MCF 10A (cell line): ENCODE data around the gene HBZ. TPM values are rescaled to one million over a fixed set of nuclear protein-coding genes. Genes with fewer than 3 reads are reported as not detected.
"Not testable (repeated sequence)": the region's sequence is repeated elsewhere in the genome, so short reads cannot be mapped to it uniquely, and the experiment has no call there.

Experiments used
- BruUV-seq: library from RNA; stranded (reverse); fragments of 400-500 nt; replicated peaks from 2 replicates; lab custom pipeline; 2021; lab: Mats Ljungman, UMichigan
- CTCF ChIA-PET: fragments of 300-600 bp; sonication (Branson Sonifier 250); formaldehyde crosslinking; extraction: SDS; loops from one replicate; lab custom pipeline; 2021; ENCODE audit warnings: antibody characterized with exemption, inconsistent platforms; lab: Yijun Ruan, JAX
- POLR2A ChIA-PET: fragments of 300-600, 350-650 bp; sonication (Branson Sonifier 250); formaldehyde crosslinking; extraction: SDS; loops from one replicate; lab custom pipeline; 2020; ENCODE audit warnings: antibody characterized with exemption, inconsistent platforms; lab: Yijun Ruan, JAX
- DNase-seq: peaks from one replicate; pipeline ENCODE4 v3.0.0-alpha.2; 2018; ENCODE audit not compliant: unreplicated experiment
- H3K27ac Mint-ChIP-seq: one replicate; pipeline ENCODE4 v1.8.0; 2022; ENCODE audit warnings: mild to moderate bottlenecking, low read depth, mixed read lengths; ENCODE audit not compliant: unreplicated experiment
- H3K27me3 Mint-ChIP-seq: one replicate; pipeline ENCODE4 v1.8.0; 2022; ENCODE audit warnings: mixed read lengths; ENCODE audit not compliant: insufficient read depth, unreplicated experiment
- H3K36me3 Mint-ChIP-seq: one replicate; pipeline ENCODE4 v1.8.0; 2022; ENCODE audit warnings: mild to moderate bottlenecking, moderate library complexity, mixed read lengths; ENCODE audit not compliant: insufficient read depth, unreplicated experiment
- H3K4me1 Mint-ChIP-seq: one replicate; pipeline ENCODE4 v1.8.0; 2022; ENCODE audit warnings: mixed read lengths; ENCODE audit not compliant: insufficient read depth, unreplicated experiment
- H3K4me3 Mint-ChIP-seq: one replicate; pipeline ENCODE4 v1.8.0; 2022; ENCODE audit warnings: mild to moderate bottlenecking, moderate library complexity, mixed read lengths; ENCODE audit not compliant: unreplicated experiment
- H3K9me3 Mint-ChIP-seq: one replicate; pipeline ENCODE4 v1.8.0; 2022; ENCODE audit warnings: mixed read lengths; ENCODE audit not compliant: unreplicated experiment
- CTCF ChIP-seq: fragments of 200-600 bp; IDR thresholded peaks from one replicate; pipeline ENCODE4 v1.8.0; 2022; ENCODE audit warnings: antibody characterized with exemption, mild to moderate bottlenecking; ENCODE audit not compliant: unreplicated experiment
- intact Hi-C: fragments of 100-400 bp; cut with micrococcal nuclease; formaldehyde crosslinking; loops from 2 replicates; pipeline ENCODE4 v1.14.1; 2022
- total RNA-seq: library from RNA; stranded (reverse); gene quantifications from 2 replicates; pipeline ENCODE4 v1.2.3, GENCODE V29; 2022

The HBZ gene
- total RNA-seq, 1 experiment from 2014 or later: not detected

GRCh38 chr16:169014-169413, 16.6 kb downstream of the HBZ start:
- no peak for TF ChIP-seq CTCF
- intact Hi-C loops: no loop called here
- no peaks in the 10 kb centered on the region for H3K36me3 Mint-ChIP-seq
- DNase-seq: no peak
- CTCF ChIA-PET: no interaction called here
- no TSS peak for BruUV-seq
- H3K9me3 Mint-ChIP-seq: no peaks in the 10 kb centered on the region
- H3K27ac Mint-ChIP-seq: no peak overlapping the region
- no peaks in the 10 kb centered on the region for H3K4me1 Mint-ChIP-seq
- H3K27me3 Mint-ChIP-seq: peaks cover 29% of the 10 kb centered on the region
- H3K4me3 Mint-ChIP-seq: no peak overlapping the region
- POLR2A ChIA-PET: interaction anchor here (0.6 kb wide), 1 partner anchor 198 kb away, joined by 3 read pairs; no protein-coding TSS in a partner anchor

GRCh38 chr16:170088-170507, 17.7 kb downstream of the HBZ start:
- POLR2A ChIA-PET, H3K36me3 Mint-ChIP-seq, H3K9me3 Mint-ChIP-seq, H3K4me3 Mint-ChIP-seq, intact Hi-C loops, H3K27ac Mint-ChIP-seq, H3K4me1 Mint-ChIP-seq, BruUV-seq: not testable (repeated sequence)
- DNase-seq: peak; percentile 53
- CTCF ChIA-PET: interaction anchor here (0.6 to 0.8 kb wide), 2 partner anchors 11 to 12 kb away, joined by 3 to 5 read pairs; no protein-coding TSS in a partner anchor
- H3K27me3 Mint-ChIP-seq: peaks cover 39% of the 10 kb centered on the region

GRCh38 chr16:170788-171187, 18.3 kb downstream of the HBZ start:
- Mint-ChIP-seq H3K4me3 (no peak overlapping the region), H3K4me1 (no peaks in the 10 kb centered on the region), H3K9me3 (no peaks in the 10 kb centered on the region), H3K27ac (no peak overlapping the region), H3K27me3 (peaks cover 46% of the 10 kb centered on the region), H3K36me3 (no peaks in the 10 kb centered on the region)
- no peak for DNase-seq
- intact Hi-C loops: no loop called here
- no TSS peak for BruUV-seq
- ChIA-PET CTCF (interaction anchor here (0.6 to 0.8 kb wide), 3 partner anchors 11 to 64 kb away, joined by 3 to 5 read pairs (median 3); no protein-coding TSS in a partner anchor), POLR2A (no interaction called here)
- TF ChIP-seq CTCF: no peak

GRCh38 chr16:172374-172941, 20.0 kb downstream of the HBZ start, which contains the start of gene HBA2:
HBA2 (plus strand) TSS chr16:172876; CDS start chr16:172913, 37 bp downstream.
- H3K4me1 Mint-ChIP-seq, BruUV-seq, intact Hi-C loops, H3K4me3 Mint-ChIP-seq, POLR2A ChIA-PET, H3K36me3 Mint-ChIP-seq, CTCF ChIA-PET, H3K9me3 Mint-ChIP-seq, DNase-seq, H3K27ac Mint-ChIP-seq: not testable (repeated sequence)
- H3K27me3 Mint-ChIP-seq: peaks cover 50% of the 10 kb centered on the region

- peaks cover 59% of the 10 kb centered on the region for H3K27me3 Mint-ChIP-seq
- POLR2A ChIA-PET, H3K4me3 Mint-ChIP-seq, H3K9me3 Mint-ChIP-seq, H3K4me1 Mint-ChIP-seq, CTCF ChIA-PET, H3K36me3 Mint-ChIP-seq, BruUV-seq, DNase-seq, H3K27ac Mint-ChIP-seq, intact Hi-C loops: not testable (repeated sequence)
These were observed 20.9 kb downstream of the HBZ start for GRCh38 chr16:173211-173854.

- ChIA-PET POLR2A (interaction anchor here (0.9 kb wide), 1 partner anchor 14 kb away, joined by 3 read pairs; no protein-coding TSS in a partner anchor), CTCF (interaction anchor here (1.0 kb wide), 1 partner anchor 77 kb away, joined by 3 read pairs; no protein-coding TSS in a partner anchor)
- H3K9me3 Mint-ChIP-seq, H3K36me3 Mint-ChIP-seq, H3K4me1 Mint-ChIP-seq, intact Hi-C loops, BruUV-seq, H3K27ac Mint-ChIP-seq, H3K4me3 Mint-ChIP-seq: not testable (repeated sequence)
- DNase-seq: peak; percentile 47
- H3K27me3 Mint-ChIP-seq: peaks cover 59% of the 10 kb centered on the region
These were observed 21.7 kb downstream of the HBZ start for GRCh38 chr16:173928-174769.
